ENCODE results near the gene TFCP2. TPM values are rescaled to one million over a fixed set of nuclear protein-coding genes. Genes with fewer than 3 reads are reported as not detected.

Gene TFCP2
- total and polyA plus RNA-seq, 2 experiments from 2014 or later: 12.2 to 17.0 TPM

- H3K36me3 ChIP-seq: peaks cover 12% of the 10 kb centered on the region
- DNase-seq (ENCODE audit: low read depth in 1 of 2, low spot score in 1 of 2): no peak
- peaks cover 2% of the 10 kb centered on the region for H3K4me1 ChIP-seq (ENCODE audit: low read depth)
- no peak for TF ChIP-seq CTCF (IDR thresholded peaks at IDR 0.05; ENCODE audit: low read depth, low read length)
- no peak overlapping the region for H3K4me3 ChIP-seq
- no peak overlapping the region for H3K27ac ChIP-seq
- H3K9me3 ChIP-seq (ENCODE audit: low read depth): no peaks in the 10 kb centered on the region
- no peaks in the 10 kb centered on the region for H3K27me3 ChIP-seq
Observed at GRCh38 chr12:51076236-51076930, 96.6 kb downstream of the TFCP2 start.

GRCh38 chr12:51075390-51075789, 97.5 kb downstream of the TFCP2 start:
- Histone ChIP-seq H3K9me3 (ENCODE audit: low read depth) (no peaks in the 10 kb centered on the region), H3K4me1 (ENCODE audit: low read depth) (no peaks in the 10 kb centered on the region), H3K27me3 (no peaks in the 10 kb centered on the region), H3K27ac (no peak overlapping the region), H3K36me3 (peaks cover 17% of the 10 kb centered on the region), H3K4me3 (no peak overlapping the region)
- DNase-seq (ENCODE audit: low read depth in 1 of 2, low spot score in 1 of 2): no peak
- no peak for TF ChIP-seq CTCF (IDR thresholded peaks at IDR 0.05; ENCODE audit: low read depth, low read length)

GRCh38 chr12:51071663-51072062, 101.3 kb downstream of the TFCP2 start:
- DNase-seq (ENCODE audit: low read depth in 1 of 2, low spot score in 1 of 2): no peak
- Histone ChIP-seq H3K4me1 (ENCODE audit: low read depth) (no peaks in the 10 kb centered on the region), H3K27me3 (no peaks in the 10 kb centered on the region), H3K36me3 (peaks cover 45% of the 10 kb centered on the region), H3K4me3 (no peak overlapping the region), H3K27ac (no peak overlapping the region), H3K9me3 (ENCODE audit: low read depth) (no peaks in the 10 kb centered on the region)
- TF ChIP-seq CTCF (IDR thresholded peaks at IDR 0.05; ENCODE audit: low read depth, low read length): no peak

- no peak for TF ChIP-seq CTCF (IDR thresholded peaks at IDR 0.05; ENCODE audit: low read depth, low read length)
- Histone ChIP-seq H3K27ac (no peak overlapping the region), H3K27me3 (no peaks in the 10 kb centered on the region), H3K4me3 (no peak overlapping the region), H3K4me1 (ENCODE audit: low read depth) (no peaks in the 10 kb centered on the region), H3K36me3 (peaks cover 56% of the 10 kb centered on the region), H3K9me3 (ENCODE audit: low read depth) (no peaks in the 10 kb centered on the region)
- peak in 1 of 2 donors; percentile 60 for DNase-seq (ENCODE audit: low read depth in 1 of 2, low spot score in 1 of 2)
Observed at GRCh38 chr12:51070004-51070403, 102.9 kb downstream of the TFCP2 start.

- DNase-seq (ENCODE audit: low read depth in 1 of 2, low spot score in 1 of 2): no peak
- TF ChIP-seq CTCF (IDR thresholded peaks at IDR 0.05; ENCODE audit: low read depth, low read length): no peak
- peaks cover 58% of the 10 kb centered on the region for H3K36me3 ChIP-seq
- H3K4me3 ChIP-seq: no peak overlapping the region
- no peak overlapping the region for H3K27ac ChIP-seq
- H3K27me3 ChIP-seq: no peaks in the 10 kb centered on the region
- no peaks in the 10 kb centered on the region for H3K4me1 ChIP-seq (ENCODE audit: low read depth)
- H3K9me3 ChIP-seq (ENCODE audit: low read depth): no peaks in the 10 kb centered on the region
Observed at GRCh38 chr12:51067771-51068170, 105.2 kb downstream of the TFCP2 start.
